SK-N-SH treated with all-trans-retinoic acid at 6 μM for 48 hours (cell line): ENCODE data around the gene UBXN11.

Experiments
- CREB5 ChIP-seq: fragments of 250-450 bp; sonication (Bioruptor Pico); IDR thresholded peaks from 2 replicates; pipeline ENCODE4 v1.5.1; 2020; ENCODE audit warnings: low read depth, mild to moderate bottlenecking, moderate library complexity
- ISL1 ChIP-seq: fragments of 250-450 bp; sonication (Bioruptor Pico); IDR thresholded peaks from 2 replicates; pipeline ENCODE4 v2.1.2; 2022; ENCODE audit warnings: mild to moderate bottlenecking, moderate library complexity
- PATZ1 ChIP-seq: fragments of 250-450 bp; sonication (Bioruptor Pico); IDR thresholded peaks from 2 replicates; pipeline ENCODE4 v1.8.0; 2020; ENCODE audit warnings: mild to moderate bottlenecking, moderate library complexity, borderline replicate concordance
- ZC3H10 ChIP-seq: fragments of 250-450 bp; sonication (Bioruptor Pico); IDR thresholded peaks from 2 replicates; pipeline ENCODE4 v1.5.1; 2021; ENCODE audit warnings: mild to moderate bottlenecking, moderate library complexity
- ZNF70 ChIP-seq: fragments of 450-650 bp; formaldehyde crosslinking; IDR thresholded peaks from 2 replicates; pipeline ENCODE4 v1.5.0; 2020; ENCODE audit warnings: mild to moderate bottlenecking, moderate library complexity

DNA sequence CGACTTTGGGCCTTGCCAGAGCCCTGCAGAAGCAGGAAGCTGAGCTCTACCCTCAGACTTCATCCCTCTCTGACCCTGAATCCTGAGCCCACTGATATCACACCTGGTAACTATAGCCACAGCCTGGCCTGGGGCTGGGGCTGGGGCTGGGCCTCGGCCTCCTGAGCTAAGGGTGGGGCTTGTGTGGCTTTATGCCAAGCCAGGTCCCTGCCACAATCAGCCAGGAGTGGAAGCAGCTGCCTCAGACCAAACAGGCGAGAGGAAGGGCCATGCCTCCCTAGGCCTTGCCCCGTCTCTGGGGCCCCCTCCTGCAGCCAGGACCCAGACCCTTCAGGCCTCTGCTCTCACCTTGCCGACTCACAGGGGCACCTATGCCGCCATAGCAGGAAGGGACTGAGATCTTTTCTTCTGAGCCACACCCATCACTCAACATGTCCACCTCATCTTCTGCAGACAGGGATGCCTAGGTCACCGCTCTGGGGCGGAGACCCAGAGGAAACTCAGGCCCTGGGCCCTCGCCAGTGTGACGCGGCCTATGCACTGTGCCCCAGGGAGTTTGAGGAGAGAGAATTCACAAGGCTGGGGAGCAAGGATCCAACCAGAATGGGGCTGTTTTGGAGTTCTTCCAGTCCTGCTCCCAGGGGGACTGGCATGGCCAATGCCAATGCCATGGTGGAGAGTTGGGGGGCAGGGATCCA lies 5.7 kb downstream of the UBXN11 start:
- no peak for TF ChIP-seq ZNF70
- no peak for TF ChIP-seq ISL1 (CRISPR knock-in tag)
- no peak for TF ChIP-seq ZC3H10 (CRISPR knock-in tag)
- TF ChIP-seq CREB5 (CRISPR knock-in tag): no peak
- TF ChIP-seq PATZ1 (CRISPR knock-in tag): no peak
